Neural progenitor cell (in vitro differentiated cells): ENCODE measurements around the gene UBAP2. TPM values are rescaled to one million over a fixed set of nuclear protein-coding genes. Genes with fewer than 3 reads are reported as not detected.
A peak's percentile ranks its signal among the peaks of the same experiment; 100 is the strongest.
"Not testable (repeated sequence)": the region's sequence is repeated elsewhere in the genome, so short reads cannot be mapped to it uniquely, and the experiment has no call there.

ENCODE experiments used
- DNase-seq: peaks from one replicate; pipeline ENCODE4 v3.0.0-alpha.2; 2016; ENCODE audit warnings: low spot score
- H2AFZ ChIP-seq: fragments of 200-600 bp; sonication (generic); replicated peaks from 2 replicates; pipeline ENCODE4 v1.6.1; 2016; ENCODE audit warnings: antibody characterized with exemption
- H3F3A ChIP-seq: fragments of 200-600 bp; sonication (generic); 2 replicates; pipeline ENCODE4 v1.6.1; 2016; ENCODE audit warnings: antibody characterized with exemption, low read depth
- H3K27ac ChIP-seq: fragments of 200-600 bp; sonication (generic); 2 replicates; pipeline ENCODE4 v1.5.1; 2016; ENCODE audit warnings: mild to moderate bottlenecking
- H3K27me3 ChIP-seq: fragments of 200-600 bp; sonication (generic); 2 replicates; pipeline ENCODE4 v1.6.1; 2016; ENCODE audit warnings: mild to moderate bottlenecking, moderate library complexity
- H3K36me3 ChIP-seq: fragments of 200-600 bp; sonication (generic); 2 replicates; pipeline ENCODE4 v1.5.1; 2016
- H3K4me1 ChIP-seq: fragments of 200-600 bp; sonication (generic); 2 replicates; pipeline ENCODE4 v1.6.1; 2016; ENCODE audit warnings: mixed run types
- H3K4me2 ChIP-seq: fragments of 200-600 bp; sonication (generic); 2 replicates; pipeline ENCODE4 v1.6.1; 2016
- H3K4me3 ChIP-seq: fragments of 200-600 bp; sonication (generic); 2 replicates; pipeline ENCODE4 v1.5.1; 2016
- H3K79me2 ChIP-seq: fragments of 200-600 bp; sonication (generic); 2 replicates; pipeline ENCODE4 v1.6.1; 2016; ENCODE audit warnings: low read depth
- H3K9ac ChIP-seq: fragments of 200-600 bp; sonication (generic); 2 replicates; pipeline ENCODE4 v1.6.1; 2016
- H3K9me3 ChIP-seq: fragments of 200-600 bp; sonication (generic); 2 replicates; pipeline ENCODE4 v1.5.1; 2016; ENCODE audit warnings: low read depth
- H4K20me1 ChIP-seq: fragments of 200-600 bp; sonication (generic); 2 replicates; pipeline ENCODE4 v1.6.1; 2016; ENCODE audit warnings: low read depth
- H3K27ac Mint-ChIP-seq: 3 replicates; pipeline ENCODE4 v1.8.0; 2021; ENCODE audit warnings: mixed read lengths
- H3K27me3 Mint-ChIP-seq: 2 replicates; pipeline ENCODE4 v1.8.0; 2022; ENCODE audit warnings: low read depth, mild to moderate bottlenecking, inconsistent platforms, moderate library complexity, mixed read lengths; ENCODE audit not compliant: insufficient read depth
- H3K36me3 Mint-ChIP-seq: 3 replicates; pipeline ENCODE4 v1.8.0; 2021; ENCODE audit warnings: mixed read lengths
- H3K4me1 Mint-ChIP-seq: 3 replicates; pipeline ENCODE4 v1.8.0; 2021; ENCODE audit warnings: mixed read lengths
- H3K4me3 Mint-ChIP-seq: 3 replicates; pipeline ENCODE4 v1.8.0; 2021; ENCODE audit warnings: mild to moderate bottlenecking, moderate library complexity, mixed read lengths
- H3K9me3 Mint-ChIP-seq: 3 replicates; pipeline ENCODE4 v1.8.0; 2020; ENCODE audit warnings: mixed read lengths
- CTCF ChIP-seq: fragments of 200-600 bp; sonication (generic); IDR thresholded peaks from 2 replicates; pipeline ENCODE4 v1.5.1; 2017; ENCODE audit warnings: antibody characterized with exemption, mild to moderate bottlenecking
- EZH2 ChIP-seq: fragments of 200-600 bp; sonication (generic); IDR thresholded peaks from 2 replicates; pipeline ENCODE4 v1.6.1; 2017; ENCODE audit warnings: antibody characterized with exemption, mild to moderate bottlenecking, moderate library complexity
- EZH2phosphoT487 ChIP-seq: fragments of 200-600 bp; sonication (generic); IDR thresholded peaks from 2 replicates; pipeline ENCODE4 v1.6.1; 2017; ENCODE audit warnings: antibody characterized with exemption
- total RNA-seq: library from RNA; depleted of rRNA; stranded (reverse); fragments of >200 nt; gene quantifications from 2 replicates; pipeline ENCODE4 v1.2.3, GENCODE V29; 2015; ENCODE audit warnings: low replicate concordance

UBAP2 gene
- total RNA-seq, 1 donor from 2014 or later, result 24.3 TPM

GRCh38 chr9:34045903-34046302, 2.8 kb downstream of the UBAP2 start:
- no peaks in the 10 kb centered on the region for H3K36me3 ChIP-seq
- H3K79me2 ChIP-seq, result peaks cover 77% of the 10 kb centered on the region
- peaks cover 12% of the 10 kb centered on the region for H4K20me1 ChIP-seq
- no peak overlapping the region for H3K4me3 ChIP-seq
- peaks cover 7% of the 10 kb centered on the region for H3K4me1 ChIP-seq
- peaks cover 3% of the 10 kb centered on the region for H3K27me3 Mint-ChIP-seq
- no peaks in the 10 kb centered on the region for H3K9me3 ChIP-seq
- H3K36me3 Mint-ChIP-seq, result peaks cover 15% of the 10 kb centered on the region
- peaks cover 3% of the 10 kb centered on the region for H3K9me3 Mint-ChIP-seq
- TF ChIP-seq EZH2phosphoT487, result no peak
- TF ChIP-seq CTCF, result no peak
- no peak for TF ChIP-seq EZH2
- H3K27ac ChIP-seq, result no peak overlapping the region
- H3K4me1 Mint-ChIP-seq, result peaks cover 25% of the 10 kb centered on the region
- no peaks in the 10 kb centered on the region for H3K27me3 ChIP-seq
- no peak for DNase-seq
- no peak overlapping the region for H3K9ac ChIP-seq
- H3K4me3 Mint-ChIP-seq, result peak overlapping the region; percentile 2
- H3K27ac Mint-ChIP-seq, result no peak overlapping the region
- peaks cover 14% of the 10 kb centered on the region for H3F3A ChIP-seq
- no peak overlapping the region for H3K4me2 ChIP-seq
- H2AFZ ChIP-seq, result no peak overlapping the region

- H4K20me1 ChIP-seq, H3K27me3 Mint-ChIP-seq, H3K4me1 ChIP-seq, H3K4me1 Mint-ChIP-seq, H3K4me3 ChIP-seq, H3K27ac Mint-ChIP-seq, H3K4me3 Mint-ChIP-seq, H3K9me3 ChIP-seq, H3K4me2 ChIP-seq, DNase-seq, H3K36me3 ChIP-seq, H3F3A ChIP-seq, H3K9ac ChIP-seq, H3K27me3 ChIP-seq, H3K27ac ChIP-seq, H2AFZ ChIP-seq: not testable (repeated sequence)
- peaks cover 96% of the 10 kb centered on the region for H3K79me2 ChIP-seq
- Mint-ChIP-seq H3K9me3 (peaks cover 16% of the 10 kb centered on the region), H3K36me3 (peaks cover 28% of the 10 kb centered on the region)
These were observed 6.6 kb downstream of the UBAP2 start for GRCh38 chr9:34042074-34042473.

- not testable (repeated sequence) for H3K4me3 ChIP-seq, H3K27ac ChIP-seq, H3F3A ChIP-seq, H3K4me1 Mint-ChIP-seq, H4K20me1 ChIP-seq, H3K4me2 ChIP-seq, DNase-seq, H3K27ac Mint-ChIP-seq, H3K4me3 Mint-ChIP-seq, H3K27me3 ChIP-seq, H3K4me1 ChIP-seq, H3K9me3 ChIP-seq, H3K27me3 Mint-ChIP-seq, H3K36me3 ChIP-seq, H2AFZ ChIP-seq, H3K9ac ChIP-seq
- Mint-ChIP-seq H3K36me3 (peaks cover 39% of the 10 kb centered on the region), H3K9me3 (peaks cover 19% of the 10 kb centered on the region)
- peaks cover 95% of the 10 kb centered on the region for H3K79me2 ChIP-seq
These were observed 9.8 kb downstream of the UBAP2 start for GRCh38 chr9:34038851-34039250.

- no peak overlapping the region for H3K4me3 ChIP-seq
- H3K36me3 ChIP-seq, result no peaks in the 10 kb centered on the region
- Mint-ChIP-seq H3K36me3 (peaks cover 41% of the 10 kb centered on the region), H3K9me3 (peaks cover 22% of the 10 kb centered on the region), H3K27ac (no peak overlapping the region), H3K27me3 (no peaks in the 10 kb centered on the region), H3K4me1 (no peaks in the 10 kb centered on the region), H3K4me3 (no peak overlapping the region)
- no peak overlapping the region for H2AFZ ChIP-seq
- peaks cover 4% of the 10 kb centered on the region for H4K20me1 ChIP-seq
- H3K9ac ChIP-seq, result no peak overlapping the region
- no peak for TF ChIP-seq EZH2phosphoT487
- no peak for TF ChIP-seq EZH2
- TF ChIP-seq CTCF, result no peak
- DNase-seq, result no peak
- H3K9me3 ChIP-seq, result no peaks in the 10 kb centered on the region
- no peaks in the 10 kb centered on the region for H3K4me1 ChIP-seq
- H3K4me2 ChIP-seq, result no peak overlapping the region
- no peak overlapping the region for H3K27ac ChIP-seq
- H3F3A ChIP-seq, result no peaks in the 10 kb centered on the region
- no peaks in the 10 kb centered on the region for H3K27me3 ChIP-seq
- peaks cover 95% of the 10 kb centered on the region for H3K79me2 ChIP-seq
These were observed 11.1 kb downstream of the UBAP2 start for GRCh38 chr9:34037626-34038025.
